AG09319 (cell line): ENCODE measurements around the gene CPA4.
A peak's percentile ranks its signal among the peaks of the same experiment; 100 is the strongest.

ENCODE experiments used
- DNase-seq: peaks from one replicate; pipeline ENCODE4 v3.0.0-alpha.2; 2010; ENCODE audit warnings: low read depth; ENCODE audit errors: extremely low read depth
- CTCF ChIP-seq: IDR thresholded peaks from 2 replicates; pipeline ENCODE4 v1.5.1; 2011; ENCODE audit warnings: low read depth, mild to moderate bottlenecking, inconsistent platforms, low read length, moderate library complexity

The CPA4 gene

GRCh38 chr7:130276796-130277762, 15.9 kb upstream of the CPA4 start:
- DNase-seq = no peak
- no peak for TF ChIP-seq CTCF

GRCh38 chr7:130277763-130278643, 15.0 kb upstream of the CPA4 start:
- peak; percentile 29 for DNase-seq
- peak; percentile 71 for TF ChIP-seq CTCF

- DNase-seq = no peak
- TF ChIP-seq CTCF = no peak
These were observed 14.1 kb upstream of the CPA4 start for GRCh38 chr7:130278860-130279259.

- TF ChIP-seq CTCF = no peak
- DNase-seq = no peak
These were observed 13.7 kb upstream of the CPA4 start for GRCh38 chr7:130279286-130279685.

- TF ChIP-seq CTCF = no peak
- DNase-seq = no peak
These were observed 13.1 kb upstream of the CPA4 start for GRCh38 chr7:130279906-130280305.

- no peak for TF ChIP-seq CTCF
- peak; percentile 30 for DNase-seq
These were observed 11.7 kb upstream of the CPA4 start for GRCh38 chr7:130281260-130281659.

- DNase-seq = no peak
- TF ChIP-seq CTCF = no peak
These were observed 6.1 kb upstream of the CPA4 start for GRCh38 chr7:130286881-130287280.
